PC-3 (cell line): Measurements from ENCODE around the gene HOXC10. TPM values are rescaled to one million over a fixed set of nuclear protein-coding genes. Genes with fewer than 3 reads are reported as not detected.
A peak's percentile ranks its signal among the peaks of the same experiment; 100 is the strongest.

Source experiments
- ATAC-seq: fragments of 200-7000 bp; cut with Tn5 transposase; 2 replicates; pipeline ENCODE4 v1.9.1; 2020; ENCODE audit warnings: mild to moderate bottlenecking, moderate library complexity
- BruUV-seq: library from RNA; stranded (reverse); fragments of 400-500 nt; replicated peaks from 2 replicates; lab custom pipeline; 2021; lab: Mats Ljungman, UMichigan
- CTCF ChIA-PET: fragments of 300-600 bp; sonication (Branson Sonifier 250); formaldehyde crosslinking; loops from one replicate; lab custom pipeline; 2022; ENCODE audit warnings: antibody characterized with exemption; lab: Charles Lee
- POLR2A ChIA-PET: fragments of 300-600 bp; sonication (Branson Sonifier 250); formaldehyde crosslinking; loops from one replicate; lab custom pipeline; 2022; ENCODE audit warnings: antibody characterized with exemption; ENCODE audit not compliant: unreplicated experiment; lab: Charles Lee
- DNase-seq: peaks from one replicate; pipeline ENCODE4 v3.0.0-alpha.2; 2015
- H2AFZ ChIP-seq: fragments of 300-600 bp; sonication (generic); 2 replicates; pipeline ENCODE4 v1.6.0; 2016; ENCODE audit warnings: antibody characterized with exemption, low read length
- H3F3A ChIP-seq: fragments of 300-600 bp; sonication (generic); one replicate; pipeline ENCODE4 v1.6.0; 2017; ENCODE audit warnings: antibody characterized with exemption, low read length, control low read depth, mild to moderate bottlenecking; ENCODE audit not compliant: unreplicated experiment
- H3K27ac ChIP-seq: fragments of 300-600 bp; sonication (generic); 2 replicates; pipeline ENCODE4 v1.5.1; 2016; ENCODE audit warnings: mild to moderate bottlenecking, low read length
- H3K27me3 ChIP-seq: fragments of 300-600 bp; sonication (generic); 2 replicates; pipeline ENCODE4 v1.6.1; 2016; ENCODE audit warnings: low read length, mixed read lengths
- H3K36me3 ChIP-seq: fragments of 300-600 bp; sonication (generic); 2 replicates; pipeline ENCODE4 v1.6.1; 2016; ENCODE audit warnings: low read depth, mixed run types, low read length, mixed read lengths
- H3K4me1 ChIP-seq: fragments of 300-600 bp; sonication (generic); 2 replicates; pipeline ENCODE4 v1.5.1; 2016; ENCODE audit warnings: low read length; ENCODE audit not compliant: insufficient read depth
- H3K4me2 ChIP-seq: fragments of 300-600 bp; sonication (generic); 2 replicates; pipeline ENCODE4 v1.6.0; 2016; ENCODE audit warnings: low read length
- H3K4me3 ChIP-seq: fragments of 300-600 bp; sonication (generic); 2 replicates; pipeline ENCODE4 v1.5.1; 2016; ENCODE audit warnings: mild to moderate bottlenecking, low read length, mixed read lengths
- H3K79me2 ChIP-seq: fragments of 300-600 bp; sonication (generic); 2 replicates; pipeline ENCODE4 v1.6.1; 2017; ENCODE audit warnings: low read length, mixed read lengths
- H3K9ac ChIP-seq: fragments of 300-600 bp; sonication (generic); 2 replicates; pipeline ENCODE4 v1.6.0; 2016; ENCODE audit warnings: mild to moderate bottlenecking, low read length
- H3K9me2 ChIP-seq: fragments of 300-600 bp; sonication (generic); replicated peaks from 2 replicates; pipeline ENCODE4 v1.6.1; 2016; ENCODE audit warnings: mixed run types, low read length, mixed read lengths
- H3K9me3 ChIP-seq: fragments of 300-600 bp; sonication (generic); 2 replicates; pipeline ENCODE4 v1.6.1; 2016; ENCODE audit warnings: low read length, mixed read lengths
- H4K20me1 ChIP-seq: fragments of 300-600 bp; sonication (generic); 2 replicates; pipeline ENCODE4 v1.6.1; 2016; ENCODE audit warnings: low read length, mixed read lengths
- EZH2 ChIP-seq: fragments of 300-600 bp; sonication (generic); IDR thresholded peaks from one replicate; pipeline ENCODE4 v1.6.1; 2017; ENCODE audit warnings: antibody characterized with exemption, mild to moderate bottlenecking, low read length; ENCODE audit not compliant: unreplicated experiment
- EZH2phosphoT487 ChIP-seq: fragments of 300-600 bp; sonication (generic); IDR thresholded peaks from 2 replicates; pipeline ENCODE4 v1.6.1; 2018; ENCODE audit warnings: mild to moderate bottlenecking, antibody characterized with exemption, low read length, borderline replicate concordance
- intact Hi-C: fragments of 100-400 bp; cut with micrococcal nuclease; formaldehyde crosslinking; loops from 2 replicates; pipeline ENCODE4 v1.9.0; 2023
- total RNA-seq: library from RNA; depleted of rRNA; stranded (reverse); fragments of >200 nt; gene quantifications from 2 replicates; pipeline ENCODE4 v1.2.3, GENCODE V29; 2014
- TF ChIP-seq, protein P1 (sequence below): fragments of 300-600 bp; sonication (generic); conservative IDR thresholded peaks from 2 replicates; pipeline ENCODE4 v1.5.1; 2017; ENCODE audit warnings: antibody characterized with exemption, low read depth, mild to moderate bottlenecking, low read length

The HOXC10 gene
- total RNA-seq, 1 experiment from 2014 or later, result 0.69 TPM

DNA sequence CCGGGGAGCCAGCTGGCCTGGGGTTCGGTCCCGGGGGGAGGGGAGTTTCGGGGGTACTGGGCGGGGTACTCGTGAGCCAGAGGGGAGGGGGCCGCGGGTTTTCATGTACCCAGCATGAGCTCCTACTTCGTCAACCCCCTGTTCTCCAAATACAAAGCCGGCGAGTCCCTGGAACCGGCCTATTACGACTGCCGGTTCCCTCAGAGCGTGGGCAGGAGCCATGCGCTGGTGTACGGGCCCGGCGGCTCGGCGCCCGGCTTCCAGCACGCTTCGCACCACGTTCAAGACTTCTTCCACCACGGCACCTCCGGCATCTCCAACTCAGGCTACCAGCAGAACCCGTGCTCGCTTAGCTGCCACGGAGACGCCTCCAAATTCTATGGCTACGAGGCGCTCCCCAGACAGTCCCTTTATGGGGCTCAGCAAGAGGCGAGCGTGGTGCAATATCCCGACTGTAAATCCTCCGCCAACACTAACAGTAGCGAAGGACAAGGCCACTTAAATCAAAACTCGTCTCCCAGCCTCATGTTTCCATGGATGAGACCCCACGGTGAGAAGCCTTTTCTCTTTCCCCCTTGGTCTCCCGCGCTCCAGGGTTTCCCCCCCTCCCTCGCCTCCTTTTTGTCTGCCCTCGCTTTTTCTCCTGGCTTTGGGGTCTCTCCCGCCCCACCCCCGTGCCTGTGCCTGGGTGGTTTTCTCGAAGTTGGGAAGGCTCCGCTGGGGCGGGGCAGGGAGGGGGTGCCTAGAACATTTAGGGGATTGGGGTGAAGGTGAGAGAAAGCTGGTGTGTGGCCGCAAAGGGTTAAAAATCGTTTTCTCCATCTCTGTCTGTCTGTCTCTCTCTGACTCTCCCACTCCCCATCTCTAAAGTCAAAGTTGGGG, 24.5 kb downstream of the HOXC10 start:
- no peak for TF ChIP-seq EZH2
- DNase-seq (peak; percentile 46), ATAC-seq (peak; percentile 57)
- H2AFZ ChIP-seq, result peak overlapping the region; percentile 94
- no peaks in the 10 kb centered on the region for H3K27me3 ChIP-seq
- BruUV-seq, result TSS peak; percentile 49
- H3K79me2 ChIP-seq, result peaks cover 24% of the 10 kb centered on the region
- intact Hi-C loops, result no loop called here
- POLR2A ChIA-PET, result interaction anchor here (0.6 to 0.7 kb wide), 5 partner anchors 18 to 319 kb away, joined by 8 to 31 read pairs (median 14); partner anchors contain the start of gene HOXC6
- CTCF ChIA-PET, result interaction anchor here (0.6 to 1.2 kb wide), 21 partner anchors 8 to 748 kb away, joined by 3 to 45 read pairs (median 7); partner anchors contain the start of genes HOXC6 and SMUG1
- no peaks in the 10 kb centered on the region for H3K9me2 ChIP-seq
- no peak overlapping the region for H3K27ac ChIP-seq
- H3F3A ChIP-seq, result no peaks in the 10 kb centered on the region
- H4K20me1 ChIP-seq, result no peaks in the 10 kb centered on the region
- peak overlapping the region; percentile 99 for H3K4me2 ChIP-seq
- H3K4me3 ChIP-seq, result peak overlapping the region; percentile 78
- H3K9ac ChIP-seq, result peak overlapping the region; percentile 75
- no peaks in the 10 kb centered on the region for H3K9me3 ChIP-seq
- H3K36me3 ChIP-seq, result no peaks in the 10 kb centered on the region
- H3K4me1 ChIP-seq, result peaks cover 48% of the 10 kb centered on the region

DNA sequence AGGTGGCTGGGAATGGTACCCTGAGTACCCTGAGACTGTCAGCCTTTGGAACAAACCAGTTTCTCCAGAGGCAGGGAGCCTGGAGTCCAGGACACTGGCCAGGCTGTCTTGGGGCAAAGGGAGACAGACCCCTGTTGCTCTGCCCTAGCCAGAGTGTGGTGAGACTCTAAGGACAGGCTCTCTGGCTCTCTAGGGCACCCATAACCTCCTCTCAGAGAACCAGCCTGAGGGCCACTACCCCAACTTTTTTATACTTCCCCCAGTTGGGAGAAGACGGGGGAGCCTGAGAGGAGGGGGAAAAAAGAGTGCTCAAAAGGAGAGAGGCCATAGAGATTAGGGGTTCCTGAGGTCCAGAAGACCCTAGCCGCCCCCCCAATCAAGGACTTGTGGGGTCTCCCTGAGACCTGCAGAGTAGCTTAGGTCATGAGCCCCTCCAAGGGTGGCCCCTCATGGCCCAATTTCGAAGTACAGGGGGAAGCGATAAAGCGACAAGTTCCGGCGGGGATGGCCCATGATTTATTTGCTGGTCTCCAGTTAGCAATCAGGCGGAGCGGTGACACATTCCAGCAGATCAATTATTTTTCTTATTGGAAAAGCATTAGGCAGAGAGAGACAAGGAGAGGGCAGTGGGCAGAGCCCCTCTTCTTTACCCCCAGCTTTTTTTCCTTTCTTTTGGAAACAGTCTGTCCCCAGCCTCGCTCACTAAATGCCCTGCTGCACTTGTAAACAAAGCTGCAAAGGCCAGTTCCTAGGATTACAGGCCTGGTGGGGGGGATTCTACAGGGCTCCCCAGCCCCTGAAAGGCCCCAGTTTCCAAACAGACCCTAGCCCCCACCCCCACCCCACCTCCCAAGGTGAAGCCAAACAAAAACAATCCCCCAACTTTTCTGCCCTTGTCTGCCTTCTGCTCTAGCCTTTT, 25.4 kb downstream of the HOXC10 start:
- TF ChIP-seq, protein P1, sequence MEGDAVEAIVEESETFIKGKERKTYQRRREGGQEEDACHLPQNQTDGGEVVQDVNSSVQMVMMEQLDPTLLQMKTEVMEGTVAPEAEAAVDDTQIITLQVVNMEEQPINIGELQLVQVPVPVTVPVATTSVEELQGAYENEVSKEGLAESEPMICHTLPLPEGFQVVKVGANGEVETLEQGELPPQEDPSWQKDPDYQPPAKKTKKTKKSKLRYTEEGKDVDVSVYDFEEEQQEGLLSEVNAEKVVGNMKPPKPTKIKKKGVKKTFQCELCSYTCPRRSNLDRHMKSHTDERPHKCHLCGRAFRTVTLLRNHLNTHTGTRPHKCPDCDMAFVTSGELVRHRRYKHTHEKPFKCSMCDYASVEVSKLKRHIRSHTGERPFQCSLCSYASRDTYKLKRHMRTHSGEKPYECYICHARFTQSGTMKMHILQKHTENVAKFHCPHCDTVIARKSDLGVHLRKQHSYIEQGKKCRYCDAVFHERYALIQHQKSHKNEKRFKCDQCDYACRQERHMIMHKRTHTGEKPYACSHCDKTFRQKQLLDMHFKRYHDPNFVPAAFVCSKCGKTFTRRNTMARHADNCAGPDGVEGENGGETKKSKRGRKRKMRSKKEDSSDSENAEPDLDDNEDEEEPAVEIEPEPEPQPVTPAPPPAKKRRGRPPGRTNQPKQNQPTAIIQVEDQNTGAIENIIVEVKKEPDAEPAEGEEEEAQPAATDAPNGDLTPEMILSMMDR, result no peak
- TF ChIP-seq EZH2phosphoT487, result no peak
- no peak for TF ChIP-seq EZH2
- intact Hi-C loops, result no loop called here
- ChIA-PET POLR2A (interaction anchor here (0.6 kb wide), 1 partner anchor 289 kb away, joined by 3 read pairs; no protein-coding TSS in a partner anchor), CTCF (no interaction called here)
- Histone ChIP-seq H3K4me3 (peak overlapping the region; percentile 78), H3K4me2 (peak overlapping the region; percentile 99), H3K27ac (no peak overlapping the region), H3K9ac (peak overlapping the region; percentile 75; the same call in 1 of the 2 replicates), H3K27me3 (no peaks in the 10 kb centered on the region), H3K9me3 (no peaks in the 10 kb centered on the region), H4K20me1 (no peaks in the 10 kb centered on the region), H3K79me2 (peaks cover 24% of the 10 kb centered on the region), H3F3A (no peaks in the 10 kb centered on the region), H3K4me1 (peaks cover 48% of the 10 kb centered on the region), H2AFZ (peak overlapping the region; percentile 94), H3K36me3 (no peaks in the 10 kb centered on the region), H3K9me2 (no peaks in the 10 kb centered on the region)
- BruUV-seq, result no TSS peak
- ATAC-seq, result no peak
- DNase-seq, result no peak
